PC-3 (cell line): ENCODE measurements around the gene CACNA1A. TPM values are rescaled to one million over a fixed set of nuclear protein-coding genes. Genes with fewer than 3 reads are reported as not detected.

Source experiments
- ATAC-seq: fragments of 200-7000 bp; cut with Tn5 transposase; 2 replicates; pipeline ENCODE4 v1.9.1; 2020; ENCODE audit warnings: mild to moderate bottlenecking, moderate library complexity
- BruUV-seq: library from RNA; stranded (reverse); fragments of 400-500 nt; replicated peaks from 2 replicates; lab custom pipeline; 2021; lab: Mats Ljungman, UMichigan
- CTCF ChIA-PET: fragments of 300-600 bp; sonication (Branson Sonifier 250); formaldehyde crosslinking; loops from one replicate; lab custom pipeline; 2022; ENCODE audit warnings: antibody characterized with exemption; lab: Charles Lee
- POLR2A ChIA-PET: fragments of 300-600 bp; sonication (Branson Sonifier 250); formaldehyde crosslinking; loops from one replicate; lab custom pipeline; 2022; ENCODE audit warnings: antibody characterized with exemption; ENCODE audit not compliant: unreplicated experiment; lab: Charles Lee
- DNase-seq: peaks from one replicate; pipeline ENCODE4 v3.0.0-alpha.2; 2015
- H2AFZ ChIP-seq: fragments of 300-600 bp; sonication (generic); 2 replicates; pipeline ENCODE4 v1.6.0; 2016; ENCODE audit warnings: antibody characterized with exemption, low read length
- H3F3A ChIP-seq: fragments of 300-600 bp; sonication (generic); one replicate; pipeline ENCODE4 v1.6.0; 2017; ENCODE audit warnings: antibody characterized with exemption, low read length, control low read depth, mild to moderate bottlenecking; ENCODE audit not compliant: unreplicated experiment
- H3K27ac ChIP-seq: fragments of 300-600 bp; sonication (generic); 2 replicates; pipeline ENCODE4 v1.5.1; 2016; ENCODE audit warnings: mild to moderate bottlenecking, low read length
- H3K27me3 ChIP-seq: fragments of 300-600 bp; sonication (generic); 2 replicates; pipeline ENCODE4 v1.6.1; 2016; ENCODE audit warnings: low read length, mixed read lengths
- H3K36me3 ChIP-seq: fragments of 300-600 bp; sonication (generic); 2 replicates; pipeline ENCODE4 v1.6.1; 2016; ENCODE audit warnings: low read depth, mixed run types, low read length, mixed read lengths
- H3K4me1 ChIP-seq: fragments of 300-600 bp; sonication (generic); 2 replicates; pipeline ENCODE4 v1.5.1; 2016; ENCODE audit warnings: low read length; ENCODE audit not compliant: insufficient read depth
- H3K4me2 ChIP-seq: fragments of 300-600 bp; sonication (generic); 2 replicates; pipeline ENCODE4 v1.6.0; 2016; ENCODE audit warnings: low read length
- H3K4me3 ChIP-seq: fragments of 300-600 bp; sonication (generic); 2 replicates; pipeline ENCODE4 v1.5.1; 2016; ENCODE audit warnings: mild to moderate bottlenecking, low read length, mixed read lengths
- H3K79me2 ChIP-seq: fragments of 300-600 bp; sonication (generic); 2 replicates; pipeline ENCODE4 v1.6.1; 2017; ENCODE audit warnings: low read length, mixed read lengths
- H3K9ac ChIP-seq: fragments of 300-600 bp; sonication (generic); 2 replicates; pipeline ENCODE4 v1.6.0; 2016; ENCODE audit warnings: mild to moderate bottlenecking, low read length
- H3K9me2 ChIP-seq: fragments of 300-600 bp; sonication (generic); replicated peaks from 2 replicates; pipeline ENCODE4 v1.6.1; 2016; ENCODE audit warnings: mixed run types, low read length, mixed read lengths
- H3K9me3 ChIP-seq: fragments of 300-600 bp; sonication (generic); 2 replicates; pipeline ENCODE4 v1.6.1; 2016; ENCODE audit warnings: low read length, mixed read lengths
- H4K20me1 ChIP-seq: fragments of 300-600 bp; sonication (generic); 2 replicates; pipeline ENCODE4 v1.6.1; 2016; ENCODE audit warnings: low read length, mixed read lengths
- CTCF ChIP-seq: fragments of 300-600 bp; sonication (generic); conservative IDR thresholded peaks from 2 replicates; pipeline ENCODE4 v1.5.1; 2017; ENCODE audit warnings: antibody characterized with exemption, low read depth, mild to moderate bottlenecking, low read length
- EZH2 ChIP-seq: fragments of 300-600 bp; sonication (generic); IDR thresholded peaks from one replicate; pipeline ENCODE4 v1.6.1; 2017; ENCODE audit warnings: antibody characterized with exemption, mild to moderate bottlenecking, low read length; ENCODE audit not compliant: unreplicated experiment
- EZH2phosphoT487 ChIP-seq: fragments of 300-600 bp; sonication (generic); IDR thresholded peaks from 2 replicates; pipeline ENCODE4 v1.6.1; 2018; ENCODE audit warnings: mild to moderate bottlenecking, antibody characterized with exemption, low read length, borderline replicate concordance
- intact Hi-C: fragments of 100-400 bp; cut with micrococcal nuclease; formaldehyde crosslinking; loops from 2 replicates; pipeline ENCODE4 v1.9.0; 2023
- total RNA-seq: library from RNA; depleted of rRNA; stranded (reverse); fragments of >200 nt; gene quantifications from 2 replicates; pipeline ENCODE4 v1.2.3, GENCODE V29; 2014

CACNA1A gene
- total RNA-seq, 1 experiment from 2014 or later = 0.62 TPM

- H3K27ac ChIP-seq = no peak overlapping the region
- H2AFZ ChIP-seq = no peak overlapping the region
- no TSS peak for BruUV-seq
- no peaks in the 10 kb centered on the region for H4K20me1 ChIP-seq
- H3K4me1 ChIP-seq = no peaks in the 10 kb centered on the region
- H3K9me3 ChIP-seq = no peaks in the 10 kb centered on the region
- intact Hi-C loops = no loop called here
- no peaks in the 10 kb centered on the region for H3K9me2 ChIP-seq
- no peaks in the 10 kb centered on the region for H3F3A ChIP-seq
- ChIA-PET POLR2A (no interaction called here), CTCF (no interaction called here)
- H3K27me3 ChIP-seq = 0 out of 2 replicates have a peak, but pooled peaks cover 7% of the 10 kb centered on the region
- ATAC-seq = no peak
- H3K4me3 ChIP-seq = no peak overlapping the region
- no peak overlapping the region for H3K4me2 ChIP-seq
- no peaks in the 10 kb centered on the region for H3K79me2 ChIP-seq
- DNase-seq = no peak
- TF ChIP-seq EZH2phosphoT487 = no peak
- TF ChIP-seq CTCF = no peak
- no peak for TF ChIP-seq EZH2
- H3K36me3 ChIP-seq = no peaks in the 10 kb centered on the region
- H3K9ac ChIP-seq = no peak overlapping the region
Measured at GRCh38 chr19:13282486-13283065, 223.7 kb downstream of the CACNA1A start.

DNA sequence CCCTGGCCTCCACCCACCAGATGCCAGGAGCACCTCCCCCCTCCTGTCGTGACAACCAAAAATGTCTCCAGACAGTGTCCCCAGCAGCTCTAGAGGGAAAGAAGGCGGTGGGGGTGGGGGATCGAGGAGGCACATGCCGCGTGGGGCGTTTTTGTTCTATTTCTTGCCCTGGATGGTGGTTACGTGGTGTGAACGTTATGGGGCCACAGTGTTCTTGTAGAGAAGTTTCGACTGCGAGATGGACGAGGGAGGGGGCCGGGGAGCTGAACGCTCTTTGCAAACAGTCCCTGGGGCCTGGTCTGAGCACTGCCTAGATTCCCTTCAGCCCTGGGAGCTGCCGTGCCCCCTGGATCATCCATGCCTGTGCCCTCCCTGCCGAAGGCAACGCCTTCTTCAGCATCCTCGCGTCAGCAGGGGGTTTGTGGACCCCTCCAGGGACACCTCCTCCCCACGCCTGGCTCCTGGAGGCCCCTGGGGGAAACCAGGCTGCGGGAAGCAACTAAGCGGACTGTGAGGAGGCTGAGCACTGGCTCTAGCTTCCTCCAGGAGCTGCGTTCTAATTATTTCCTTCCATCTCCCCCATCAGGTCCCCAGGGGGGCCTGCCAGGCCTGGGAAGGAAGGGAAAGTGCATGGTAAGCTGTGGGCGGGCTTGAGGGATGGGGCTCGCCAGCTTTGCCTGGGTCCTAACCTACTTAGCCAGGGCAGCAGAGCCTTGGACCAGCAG, 224.6 kb downstream of the CACNA1A start:
- Histone ChIP-seq H4K20me1 (no peaks in the 10 kb centered on the region), H3K4me3 (no peak overlapping the region), H3K27me3 (0 out of 2 replicates have a peak, but pooled peaks cover 7% of the 10 kb centered on the region), H3F3A (no peaks in the 10 kb centered on the region), H3K4me2 (no peak overlapping the region), H3K9ac (no peak overlapping the region), H3K36me3 (no peaks in the 10 kb centered on the region), H3K27ac (no peak overlapping the region), H3K9me2 (no peaks in the 10 kb centered on the region), H3K4me1 (no peaks in the 10 kb centered on the region), H3K79me2 (no peaks in the 10 kb centered on the region), H3K9me3 (no peaks in the 10 kb centered on the region), H2AFZ (0 out of 2 replicates have a peak overlapping the region, but pooled peaks have one; percentile 6)
- ATAC-seq = no peak
- ChIA-PET POLR2A (no interaction called here), CTCF (no interaction called here)
- TF ChIP-seq CTCF = no peak
- TF ChIP-seq EZH2 = no peak
- TF ChIP-seq EZH2phosphoT487 = no peak
- intact Hi-C loops = no loop called here
- no peak for DNase-seq
- BruUV-seq = no TSS peak
